Fibroblast of peridontal ligament (primary cell): ENCODE measurements around the gene CHMP1B.
"Not testable (repeated sequence)": the region's sequence is repeated elsewhere in the genome, so short reads cannot be mapped to it uniquely, and the experiment has no call there.

Experiments
- DNase-seq: peaks from one replicate; pipeline ENCODE4 v3.0.0-alpha.2; 2010; ENCODE audit errors: extremely low read depth

Gene CHMP1B

DNA sequence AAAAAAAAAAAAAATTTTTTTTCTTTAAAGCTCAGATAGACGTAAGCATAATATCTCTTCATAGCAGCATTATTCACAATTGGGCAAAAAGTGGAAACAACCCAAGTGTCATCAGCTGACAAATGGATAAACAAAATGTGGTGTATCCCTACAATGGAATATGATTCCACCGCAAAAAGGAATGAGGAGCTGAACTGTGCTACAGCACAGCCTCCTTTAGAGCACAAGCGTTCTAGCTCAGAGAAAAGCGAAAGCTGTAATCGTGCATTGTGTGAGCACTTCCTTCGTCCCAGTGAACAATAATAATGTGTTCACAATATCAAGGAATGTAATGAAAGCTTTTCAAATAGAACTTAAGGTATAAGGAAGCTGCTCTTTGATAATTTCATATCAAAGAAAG lies 11.7 kb upstream of the CHMP1B start:
- no peak for DNase-seq

DNA sequence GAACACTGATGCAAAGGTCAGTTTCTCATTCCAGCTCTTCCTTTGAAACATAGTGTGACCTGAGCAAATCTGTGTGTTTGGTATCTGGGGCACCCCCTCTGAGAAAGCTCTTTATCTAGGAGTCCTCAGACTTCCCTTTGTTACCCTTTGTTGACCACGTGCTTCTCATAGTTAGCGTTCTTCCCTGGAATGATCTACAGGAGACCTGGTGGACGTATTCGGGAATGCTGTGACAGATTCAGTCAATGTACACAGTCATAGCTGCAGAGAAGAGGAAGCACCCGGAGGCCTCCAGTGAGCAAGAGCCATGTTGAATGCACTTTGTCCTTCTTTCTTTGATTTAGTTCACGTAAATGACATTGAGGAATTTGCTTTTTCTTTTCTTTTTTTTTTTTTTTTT lies 10.7 kb upstream of the CHMP1B start:
- DNase-seq = no peak

DNA sequence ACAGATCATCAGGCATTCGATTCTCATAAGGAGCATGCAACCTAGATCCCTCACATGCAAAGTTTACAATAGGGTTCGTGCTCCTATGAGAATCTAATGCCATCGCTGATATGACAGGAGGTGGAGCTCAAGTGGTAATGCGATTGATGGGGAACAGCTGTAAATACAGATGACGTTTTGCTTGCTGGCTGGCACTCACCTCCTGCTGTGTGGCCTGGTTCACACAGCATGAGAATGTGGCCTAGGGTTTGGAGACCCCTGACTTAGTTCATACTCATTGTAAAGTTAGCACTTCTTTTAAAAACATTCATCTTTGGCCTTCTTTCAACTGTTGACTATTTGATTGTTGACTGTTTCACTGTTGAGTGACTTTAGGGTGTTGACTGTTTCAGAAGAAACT lies 8.7 kb upstream of the CHMP1B start:
- DNase-seq = no peak

DNA sequence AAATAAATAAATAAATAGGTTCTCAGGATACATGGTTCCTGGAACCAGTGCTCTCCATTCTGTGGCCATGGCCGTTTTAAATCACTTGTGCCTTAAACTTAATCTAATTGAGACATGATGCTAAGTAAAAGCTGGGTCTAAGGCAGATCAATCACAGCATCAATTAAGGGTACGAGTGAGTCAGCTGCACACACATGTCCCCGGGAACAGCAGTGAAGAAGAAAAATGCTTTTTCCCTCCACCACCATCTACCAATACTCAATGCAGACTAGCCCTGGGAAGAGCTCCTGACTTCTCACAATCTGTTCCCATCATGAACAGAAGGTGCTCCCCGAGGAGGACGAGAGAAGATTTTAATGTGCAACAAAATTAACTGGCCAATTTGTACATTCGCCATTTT lies 6.8 kb upstream of the CHMP1B start:
- no peak for DNase-seq

DNA sequence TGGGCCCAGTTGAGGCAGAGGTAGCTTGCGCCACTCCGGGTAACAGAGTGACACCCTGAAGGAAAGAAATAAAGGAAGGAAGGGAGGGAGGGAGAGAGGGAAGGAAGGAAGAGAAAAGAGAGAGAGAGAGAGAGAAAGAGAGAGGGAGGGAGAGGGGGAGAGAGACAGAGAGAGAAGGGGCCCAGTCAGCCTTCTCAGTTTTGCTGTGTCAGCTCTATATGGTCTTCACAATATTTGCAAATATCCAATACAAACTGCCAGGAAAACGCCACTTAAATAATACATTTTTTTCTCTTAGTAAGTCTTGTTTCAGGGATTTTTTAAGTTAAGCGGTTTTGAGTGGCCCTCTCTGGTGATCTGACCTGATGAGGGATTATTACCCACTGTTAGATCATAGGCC lies 5.6 kb upstream of the CHMP1B start:
- DNase-seq = no peak

DNA sequence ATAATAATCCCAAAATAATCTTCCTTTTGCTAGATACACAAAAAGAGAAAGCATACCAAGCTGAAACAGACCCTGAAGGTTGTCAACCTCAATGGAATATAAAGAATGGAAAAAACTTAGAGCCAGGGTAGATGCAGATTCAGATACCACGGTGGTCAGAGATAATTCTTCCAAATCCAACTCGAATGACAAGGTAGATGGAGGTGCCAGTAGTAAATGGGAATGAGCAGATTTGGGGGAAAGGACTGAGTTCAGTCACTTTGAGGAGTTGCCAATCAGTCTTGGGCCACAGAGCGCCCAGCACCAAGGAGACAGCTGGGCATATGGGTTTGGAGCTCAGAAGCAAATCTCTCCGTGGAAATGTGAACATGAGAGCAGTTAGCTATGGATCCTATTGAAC lies 3.4 kb upstream of the CHMP1B start:
- DNase-seq = no peak

DNA sequence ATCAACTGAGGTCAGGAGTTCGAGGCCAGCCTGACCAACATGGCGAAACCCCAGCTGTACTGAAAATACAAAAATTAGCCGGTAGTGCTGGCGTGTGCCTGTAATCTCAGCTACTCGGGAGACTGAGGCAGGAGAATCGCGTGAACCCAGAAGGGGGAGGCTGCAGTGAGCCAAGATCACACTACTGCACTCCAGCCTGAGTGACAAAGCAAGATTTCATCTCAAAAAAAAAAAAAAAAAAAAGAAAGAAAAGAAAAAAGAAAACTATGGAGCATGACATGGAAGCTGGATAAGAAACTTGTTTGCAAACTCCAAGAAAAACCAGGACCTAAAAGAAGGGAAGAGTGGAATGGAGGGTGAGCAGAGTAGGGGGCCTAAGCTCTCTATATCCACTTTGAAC lies 1.9 kb upstream of the CHMP1B start:
- no peak for DNase-seq

DNA sequence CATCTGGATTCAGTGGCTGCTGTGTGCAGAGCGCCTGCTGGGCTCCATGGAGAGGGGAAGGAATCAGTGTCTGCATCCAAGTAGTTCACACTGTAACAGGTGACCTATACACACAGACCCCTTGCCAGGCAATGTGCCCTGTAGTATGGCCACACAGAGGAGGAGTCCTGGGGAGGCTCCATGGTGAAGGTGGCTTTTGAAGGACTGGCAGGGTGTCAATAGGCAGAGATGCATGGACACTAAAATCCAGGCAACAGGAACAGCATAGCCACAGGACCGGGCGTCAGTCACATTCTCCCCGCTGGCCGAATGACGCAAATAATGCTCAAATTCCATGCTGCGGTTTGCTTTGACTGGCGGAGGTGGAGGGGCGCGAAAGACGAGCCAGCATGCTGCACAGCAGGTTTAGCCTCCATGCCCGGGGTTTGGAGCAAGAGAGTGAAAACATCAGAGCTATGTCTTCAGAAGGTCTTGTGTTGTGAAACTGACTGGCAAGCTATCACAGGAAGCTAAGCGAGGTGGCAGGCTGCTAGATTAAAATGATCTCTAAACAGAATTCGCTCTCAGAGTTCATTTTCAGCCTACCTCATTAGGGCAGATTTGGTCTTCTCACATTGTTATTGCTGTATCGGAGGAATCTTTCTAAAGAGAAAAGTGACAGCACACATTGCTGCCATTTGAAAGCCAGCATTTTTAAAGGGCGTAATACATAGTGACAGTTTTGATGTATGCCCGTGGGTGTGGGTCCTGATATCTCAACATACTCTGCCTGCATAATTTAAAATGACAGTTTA lies 1.2 kb upstream of the CHMP1B start:
- DNase-seq = peak; percentile 90

DNA sequence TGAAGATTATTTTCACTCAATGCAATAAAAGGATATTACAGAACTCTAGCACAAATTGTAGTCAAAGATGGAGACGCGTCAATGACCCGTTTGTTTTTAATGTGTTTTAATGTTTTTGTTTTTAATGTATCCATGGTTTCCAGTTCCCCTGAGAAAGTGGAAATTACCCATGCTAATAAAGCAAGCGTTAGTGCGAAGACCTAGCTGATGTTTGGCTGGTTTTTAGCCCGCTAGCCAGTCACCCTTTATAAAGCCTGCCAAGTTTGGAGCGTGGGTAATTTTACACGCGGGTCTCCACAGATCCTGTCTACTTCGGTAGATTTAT lies 430 bp upstream of the CHMP1B start:
- DNase-seq = peak; percentile 82

DNA sequence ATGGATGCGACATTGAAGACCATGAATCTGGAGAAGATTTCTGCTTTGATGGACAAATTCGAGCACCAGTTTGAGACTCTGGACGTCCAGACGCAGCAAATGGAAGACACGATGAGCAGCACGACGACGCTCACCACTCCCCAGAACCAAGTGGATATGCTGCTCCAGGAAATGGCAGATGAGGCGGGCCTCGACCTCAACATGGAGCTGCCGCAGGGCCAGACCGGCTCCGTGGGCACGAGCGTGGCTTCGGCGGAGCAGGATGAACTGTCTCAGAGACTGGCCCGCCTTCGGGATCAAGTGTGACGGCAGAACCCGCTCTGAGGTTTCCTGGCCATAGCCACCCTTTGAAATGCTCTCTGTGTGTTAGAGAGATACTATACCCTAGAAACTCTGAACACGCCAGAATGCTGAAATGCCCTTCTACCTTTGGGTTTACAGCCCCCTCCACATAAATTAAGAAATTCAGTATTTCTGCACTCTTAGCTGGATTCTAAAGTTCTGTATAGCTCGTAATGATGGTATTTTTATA lies 659 bp downstream of the CHMP1B start:
- no peak for DNase-seq

DNA sequence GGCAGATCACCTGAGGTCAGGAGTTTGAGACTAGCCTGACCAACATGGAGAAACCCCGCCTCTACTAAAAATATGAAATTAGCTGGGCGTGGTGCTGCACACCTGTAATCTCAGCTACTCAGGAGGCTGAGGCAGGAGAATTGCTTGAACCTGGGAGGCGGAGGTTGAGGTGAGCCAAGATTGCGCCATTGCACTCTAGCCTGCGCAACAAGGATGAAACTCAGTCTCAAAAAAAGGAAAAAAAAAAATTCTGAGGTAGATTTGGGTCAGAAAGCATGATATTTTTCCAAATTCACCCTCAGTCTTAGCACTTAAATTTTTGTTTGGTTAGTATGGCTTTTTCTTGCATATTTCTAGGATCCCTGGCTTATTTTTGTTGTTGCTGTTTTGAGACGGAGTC lies 3.3 kb downstream of the CHMP1B start:
- DNase-seq = not testable (repeated sequence)

DNA sequence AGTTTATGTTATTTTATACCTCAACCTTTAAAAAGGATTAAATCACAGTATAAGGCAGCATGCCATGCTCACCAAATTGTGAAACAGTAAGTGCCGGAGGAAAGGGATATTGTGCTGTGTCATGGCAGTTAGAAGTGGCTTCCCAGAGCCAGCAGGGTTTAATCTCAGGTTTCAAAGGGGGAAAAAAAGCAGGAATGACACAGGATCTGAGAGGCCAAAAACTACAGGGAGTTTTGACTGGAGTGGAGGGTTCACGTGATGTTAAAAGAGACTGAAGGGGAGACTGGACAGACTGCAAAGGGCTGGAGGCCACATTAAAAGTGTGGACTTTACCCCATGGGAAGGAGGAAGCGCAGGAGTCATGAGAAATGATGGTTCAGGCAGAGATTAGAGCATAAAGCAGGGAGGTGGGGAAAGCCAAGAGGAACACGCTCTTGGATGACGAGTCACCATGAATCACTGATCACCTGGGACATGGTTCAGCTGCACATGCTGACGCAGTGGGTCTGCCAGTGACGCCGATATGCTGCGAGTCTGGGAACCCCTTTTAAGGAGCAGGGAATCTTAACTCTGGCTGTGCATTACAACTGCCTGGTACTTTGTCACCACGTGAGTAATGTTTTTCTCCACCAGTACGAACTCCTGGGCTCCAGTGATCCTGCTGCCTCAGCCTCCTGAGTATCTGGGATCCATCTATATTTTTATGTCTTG lies 6.1 kb downstream of the CHMP1B start:
- DNase-seq = peak; percentile 99

DNA sequence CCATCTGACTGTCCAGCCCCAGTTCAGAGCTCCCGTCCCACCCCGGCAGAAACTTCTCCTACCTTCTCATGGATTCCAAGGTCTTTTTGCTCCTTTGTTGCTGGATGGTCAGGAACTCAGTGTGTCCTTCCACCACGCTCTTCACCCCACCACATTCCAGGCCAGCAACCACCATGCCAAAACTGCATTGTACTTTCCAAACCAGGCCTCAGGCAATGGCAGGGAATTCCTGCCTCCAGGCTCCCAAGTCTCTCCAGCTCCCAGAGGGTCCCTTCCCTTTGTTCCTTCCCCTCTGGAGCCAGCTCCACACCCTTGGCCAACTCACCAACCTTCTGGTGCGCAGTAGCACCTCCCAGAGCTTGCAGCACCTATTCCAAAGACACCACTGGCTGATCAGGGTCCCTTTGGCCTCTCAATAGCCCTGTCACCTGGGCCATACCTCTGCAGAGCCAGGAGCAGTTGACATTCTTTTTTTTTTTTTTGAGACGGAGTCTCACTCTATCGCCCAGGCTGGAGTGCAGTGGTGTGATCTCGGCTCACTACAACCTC lies 8.1 kb downstream of the CHMP1B start:
- no peak for DNase-seq

DNA sequence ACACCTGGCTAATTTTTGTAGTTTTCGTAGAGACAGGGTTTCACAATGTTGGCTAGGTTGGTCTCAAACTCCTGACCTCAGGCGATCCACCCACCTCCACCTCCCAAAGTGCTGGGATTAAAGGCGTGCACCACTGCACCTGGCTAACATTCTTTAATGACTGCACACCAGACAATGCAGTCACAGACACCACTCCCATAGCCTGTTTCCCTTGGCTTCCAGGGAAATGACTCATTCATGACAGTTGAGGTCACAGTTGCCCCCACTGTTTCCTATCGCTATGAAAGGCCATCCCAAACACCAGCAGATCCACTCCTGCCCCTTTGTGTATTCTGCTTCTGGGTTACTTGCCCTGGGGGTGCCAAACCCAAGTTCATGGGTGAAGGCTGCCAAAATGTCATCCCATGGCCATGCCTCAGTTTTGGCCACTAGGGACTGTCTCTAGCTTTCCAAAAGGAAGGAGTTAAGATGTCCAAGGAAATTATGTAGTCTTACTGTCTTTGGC lies 8.7 kb downstream of the CHMP1B start:
- DNase-seq = peak; percentile 41

DNA sequence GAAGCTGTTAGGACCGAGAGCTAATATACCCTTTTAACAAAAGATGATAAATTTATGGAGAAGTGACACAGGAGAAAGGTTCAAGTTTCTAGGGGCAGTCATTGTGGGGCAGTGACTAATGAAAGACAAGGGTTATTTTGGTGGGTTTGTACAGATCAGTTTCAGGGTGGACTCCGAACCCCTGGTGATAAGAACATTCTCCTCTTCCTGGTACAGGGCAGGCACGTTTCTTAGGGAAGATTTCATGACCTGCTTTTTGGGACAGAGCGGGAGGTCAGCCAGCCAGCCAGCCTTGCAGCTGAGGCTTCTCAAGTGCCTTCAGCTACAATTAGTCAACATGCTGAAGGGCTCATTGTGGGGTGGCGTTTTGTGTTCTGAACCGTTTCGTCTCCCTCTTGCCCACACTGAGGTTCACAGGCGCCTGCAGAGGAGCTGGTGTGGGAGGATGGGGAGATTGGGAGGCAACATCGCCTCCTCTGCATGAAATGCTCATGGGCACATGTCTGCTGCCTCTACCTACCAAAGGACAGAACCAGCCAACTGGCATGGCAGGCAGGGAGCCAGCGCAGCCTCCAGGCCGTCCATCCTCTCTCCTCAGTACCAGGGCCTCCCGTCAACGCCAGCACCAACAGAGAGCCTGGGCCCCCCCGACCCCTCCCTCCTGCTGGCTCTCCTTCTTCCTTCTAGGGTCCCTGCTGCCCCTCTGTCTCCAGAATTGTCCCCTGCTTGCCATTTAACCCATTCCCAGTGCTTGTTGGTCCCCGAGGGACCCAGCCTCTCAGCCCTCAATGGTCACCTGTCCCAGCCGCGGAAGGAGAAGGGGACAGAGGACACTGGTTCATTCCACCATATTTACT lies 9.6 kb downstream of the CHMP1B start:
- DNase-seq = no peak

DNA sequence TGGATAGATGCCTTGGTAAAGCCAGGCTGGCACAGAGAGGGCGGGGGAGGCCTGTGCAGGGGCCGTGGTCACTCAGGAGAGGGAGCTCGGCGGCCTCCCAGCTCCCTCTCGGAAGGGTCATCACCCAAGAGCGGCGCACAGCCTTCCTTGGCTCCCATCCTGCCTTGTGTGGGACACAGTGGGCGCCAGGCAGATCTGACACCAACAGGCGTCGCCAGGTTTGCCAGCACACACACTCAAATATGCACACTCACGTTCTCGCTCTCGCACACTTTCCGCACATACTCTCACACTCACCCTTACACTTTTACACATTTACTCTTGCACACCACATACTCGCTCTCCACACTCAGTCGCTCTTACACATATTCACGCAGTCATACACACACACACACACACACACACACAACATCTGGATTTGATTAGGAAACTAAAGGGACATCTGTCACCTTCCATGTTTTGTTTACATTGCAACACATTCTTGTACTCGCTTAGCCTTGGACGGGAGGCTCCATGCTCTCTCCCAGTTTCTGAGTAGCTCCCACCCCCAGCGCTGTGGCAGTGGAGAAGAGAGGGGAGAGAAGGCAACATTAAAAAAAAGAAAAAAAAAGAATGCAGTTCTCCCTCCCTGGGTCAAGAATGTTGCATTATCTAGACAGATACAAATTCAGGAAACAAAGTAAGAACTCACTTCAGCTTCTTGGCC lies 10.5 kb downstream of the CHMP1B start:
- DNase-seq = no peak

DNA sequence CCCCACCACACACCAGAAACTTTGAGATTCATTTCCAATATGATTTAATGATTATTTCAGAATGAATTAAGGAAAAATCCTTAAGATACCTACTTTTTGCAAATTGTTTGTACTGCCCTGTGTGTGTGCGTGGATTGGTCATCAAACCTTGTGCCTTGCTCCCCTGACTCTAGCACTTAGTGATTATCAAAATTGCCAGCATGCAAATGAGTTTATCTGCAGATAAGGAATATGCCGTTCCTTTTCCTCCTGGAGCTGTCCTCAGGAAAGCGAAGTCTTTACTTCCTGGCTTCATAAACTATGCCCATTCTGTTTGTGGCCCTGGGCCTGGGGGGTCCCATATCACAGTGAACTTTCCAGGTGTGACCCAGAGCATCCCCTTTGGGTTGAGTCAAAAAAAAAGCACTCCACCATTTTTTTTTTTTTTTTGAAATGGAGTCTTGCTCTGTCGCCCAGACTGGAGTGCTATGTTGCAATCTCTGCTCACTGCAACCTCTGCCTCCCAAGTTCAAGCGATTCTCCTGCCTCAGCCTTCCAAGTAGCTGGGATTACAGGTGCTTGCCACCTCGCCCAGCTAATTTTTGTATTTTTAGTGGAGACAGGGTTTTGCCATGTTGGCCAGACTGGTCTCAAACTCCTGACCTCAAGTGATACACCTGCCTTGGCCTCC lies 11.4 kb downstream of the CHMP1B start:
- no peak for DNase-seq

DNA sequence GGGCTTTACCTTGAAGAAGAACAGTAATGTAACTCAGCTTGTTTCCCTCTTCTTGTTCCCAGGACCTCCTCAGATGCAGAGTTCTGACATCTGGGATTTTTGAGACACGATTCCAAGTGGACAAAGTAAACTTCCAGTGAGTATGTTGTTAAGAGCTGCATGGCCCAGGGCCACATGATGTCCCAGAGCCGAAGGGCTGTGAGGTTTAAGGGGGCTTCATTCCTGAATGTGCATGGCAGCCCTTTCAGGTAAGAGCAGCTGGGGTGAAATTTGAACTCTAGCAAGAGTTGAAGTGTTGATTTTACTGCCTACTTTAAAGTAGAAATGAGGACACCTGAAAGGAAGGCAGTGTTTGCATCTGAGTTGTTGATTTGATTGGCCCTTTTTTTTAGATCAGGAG lies 13.3 kb downstream of the CHMP1B start:
- no peak for DNase-seq

DNA sequence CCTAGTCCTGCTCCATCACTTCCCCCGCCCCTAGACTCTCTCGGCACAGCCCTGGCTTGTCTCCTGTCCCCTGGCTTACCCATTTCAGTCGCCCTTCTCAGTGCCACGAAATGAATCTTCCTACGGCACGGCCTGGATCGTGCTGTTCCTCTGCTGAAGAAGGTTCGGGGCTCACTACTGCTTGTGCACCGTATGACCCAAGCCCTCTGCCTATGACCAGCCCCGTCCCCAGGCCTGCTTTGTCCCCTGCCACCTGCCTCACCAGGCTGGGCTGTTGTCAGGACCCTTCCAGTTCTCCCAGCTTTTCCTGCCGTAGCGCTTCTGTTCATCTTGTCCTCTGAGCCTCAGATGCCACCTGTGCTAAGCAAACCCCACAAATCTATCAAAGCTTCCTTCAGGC lies 13.9 kb downstream of the CHMP1B start:
- DNase-seq = no peak

DNA sequence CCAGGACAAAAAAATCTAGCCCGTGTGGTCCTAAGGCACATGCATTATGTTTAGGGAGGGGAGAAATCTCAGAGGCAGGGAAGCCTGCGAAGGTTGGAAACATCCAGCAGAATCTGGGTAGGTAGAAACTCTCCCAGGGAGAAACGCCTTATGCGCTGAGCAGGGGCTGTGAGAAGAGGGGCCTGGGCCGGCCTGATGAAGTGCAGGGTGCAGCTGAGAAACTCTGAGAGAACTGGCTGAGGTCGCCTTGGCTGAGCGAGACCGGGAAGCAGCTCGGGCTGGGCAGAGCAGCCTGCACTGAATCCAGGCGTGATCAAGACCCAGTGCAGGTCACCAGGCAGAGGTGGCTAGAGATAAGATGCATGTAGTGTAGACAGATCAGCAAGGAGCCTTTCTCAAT lies 15.1 kb downstream of the CHMP1B start:
- DNase-seq = no peak

DNA sequence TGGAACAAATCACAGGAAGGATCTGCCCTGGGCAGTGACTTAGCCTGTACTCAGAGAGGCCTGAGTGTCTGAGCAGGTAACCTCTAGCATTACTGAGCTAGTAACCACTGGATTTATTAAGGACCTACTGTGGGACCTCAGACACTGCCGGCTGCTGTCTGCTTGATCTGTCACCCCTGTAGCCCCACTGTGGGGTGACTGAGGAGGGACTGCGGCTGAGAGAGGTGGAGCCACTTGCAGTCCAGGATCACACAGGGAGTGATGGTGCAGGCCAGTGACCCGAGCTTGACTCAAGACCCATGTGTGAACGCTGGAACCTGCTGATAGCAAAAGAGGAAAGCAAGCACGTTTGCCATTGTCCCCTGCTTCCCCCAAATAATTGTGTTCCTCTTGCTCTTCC lies 15.6 kb downstream of the CHMP1B start:
- no peak for DNase-seq
